ENCODE results near the gene GPR107.

DNA sequence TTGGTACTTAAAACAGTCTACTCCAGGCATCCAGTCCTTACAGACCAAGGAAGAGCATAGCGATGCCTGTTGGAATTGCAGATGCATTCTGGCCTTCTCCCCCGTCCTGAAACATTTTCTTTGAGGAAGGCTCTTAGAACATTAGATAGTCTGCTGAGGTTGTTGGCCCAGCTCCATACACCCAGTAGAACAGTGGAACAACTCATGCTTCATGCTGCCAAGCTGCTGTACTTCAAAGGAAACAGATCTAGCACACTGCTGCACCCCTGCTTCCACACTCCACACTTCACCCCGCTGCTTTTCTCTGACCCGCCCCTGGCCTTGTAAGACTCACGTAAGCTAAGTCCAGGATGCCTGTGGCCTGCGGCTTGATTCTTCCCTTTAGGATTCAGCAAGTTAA lies 85.1 kb downstream of the GPR107 start:
- TF ChIP-seq, protein P1, sequence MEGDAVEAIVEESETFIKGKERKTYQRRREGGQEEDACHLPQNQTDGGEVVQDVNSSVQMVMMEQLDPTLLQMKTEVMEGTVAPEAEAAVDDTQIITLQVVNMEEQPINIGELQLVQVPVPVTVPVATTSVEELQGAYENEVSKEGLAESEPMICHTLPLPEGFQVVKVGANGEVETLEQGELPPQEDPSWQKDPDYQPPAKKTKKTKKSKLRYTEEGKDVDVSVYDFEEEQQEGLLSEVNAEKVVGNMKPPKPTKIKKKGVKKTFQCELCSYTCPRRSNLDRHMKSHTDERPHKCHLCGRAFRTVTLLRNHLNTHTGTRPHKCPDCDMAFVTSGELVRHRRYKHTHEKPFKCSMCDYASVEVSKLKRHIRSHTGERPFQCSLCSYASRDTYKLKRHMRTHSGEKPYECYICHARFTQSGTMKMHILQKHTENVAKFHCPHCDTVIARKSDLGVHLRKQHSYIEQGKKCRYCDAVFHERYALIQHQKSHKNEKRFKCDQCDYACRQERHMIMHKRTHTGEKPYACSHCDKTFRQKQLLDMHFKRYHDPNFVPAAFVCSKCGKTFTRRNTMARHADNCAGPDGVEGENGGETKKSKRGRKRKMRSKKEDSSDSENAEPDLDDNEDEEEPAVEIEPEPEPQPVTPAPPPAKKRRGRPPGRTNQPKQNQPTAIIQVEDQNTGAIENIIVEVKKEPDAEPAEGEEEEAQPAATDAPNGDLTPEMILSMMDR (IDR thresholded peaks at IDR 0.05; ENCODE audit: control extremely low read depth in 1 of 3, insufficient read depth in 1 of 3, low read depth in 1 of 3, low read length in 3 of 3), result no peak
- TF ChIP-seq, protein P2, sequence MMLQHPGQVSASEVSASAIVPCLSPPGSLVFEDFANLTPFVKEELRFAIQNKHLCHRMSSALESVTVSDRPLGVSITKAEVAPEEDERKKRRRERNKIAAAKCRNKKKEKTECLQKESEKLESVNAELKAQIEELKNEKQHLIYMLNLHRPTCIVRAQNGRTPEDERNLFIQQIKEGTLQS (IDR thresholded peaks at IDR 0.05; ENCODE audit: insufficient read depth, low read depth, low read length), result no peak
- no peak for TF ChIP-seq JUND (IDR thresholded peaks at IDR 0.05; ENCODE audit: low read length)
- TF ChIP-seq CHD1 (IDR thresholded peaks at IDR 0.05; ENCODE audit: low read depth, low read length), result no peak
- no peak for TF ChIP-seq KDM1A (IDR thresholded peaks at IDR 0.05; ENCODE audit: borderline replicate concordance, low read length)
- TF ChIP-seq SP1 (IDR thresholded peaks at IDR 0.05; ENCODE audit: low read depth, low read length), result no peak
- no peak for TF ChIP-seq EP300 (IDR thresholded peaks at IDR 0.05; ENCODE audit: borderline replicate concordance in 1 of 2, low read depth in 2 of 2, low read length in 2 of 2)
